GM18951 (cell line): ENCODE data around the gene AHNAK.
"Not testable (repeated sequence)": the region's sequence is repeated elsewhere in the genome, so short reads cannot be mapped to it uniquely, and the experiment has no call there.

Source experiments
- POLR2A ChIP-seq: IDR thresholded peaks from 4 replicates; pipeline ENCODE4 v1.6.1; 2011; ENCODE audit warnings: mild to moderate bottlenecking; ENCODE audit not compliant: insufficient read length, insufficient read depth; ENCODE audit errors: extremely low read depth
- in situ Hi-C: fragments of 300-500 bp; cut with MboI; formaldehyde crosslinking; loops from one replicate; pipeline ENCODE4 v1.12.0; 2022; ENCODE audit warnings: low sequenced_read_pairs, mixed read lengths, inconsistent platforms; ENCODE audit not compliant: unreplicated experiment

The AHNAK gene

GRCh38 chr11:62565100-62565802 lies 18.6 kb upstream of the AHNAK start:
- in situ Hi-C loops = no loop called here

DNA sequence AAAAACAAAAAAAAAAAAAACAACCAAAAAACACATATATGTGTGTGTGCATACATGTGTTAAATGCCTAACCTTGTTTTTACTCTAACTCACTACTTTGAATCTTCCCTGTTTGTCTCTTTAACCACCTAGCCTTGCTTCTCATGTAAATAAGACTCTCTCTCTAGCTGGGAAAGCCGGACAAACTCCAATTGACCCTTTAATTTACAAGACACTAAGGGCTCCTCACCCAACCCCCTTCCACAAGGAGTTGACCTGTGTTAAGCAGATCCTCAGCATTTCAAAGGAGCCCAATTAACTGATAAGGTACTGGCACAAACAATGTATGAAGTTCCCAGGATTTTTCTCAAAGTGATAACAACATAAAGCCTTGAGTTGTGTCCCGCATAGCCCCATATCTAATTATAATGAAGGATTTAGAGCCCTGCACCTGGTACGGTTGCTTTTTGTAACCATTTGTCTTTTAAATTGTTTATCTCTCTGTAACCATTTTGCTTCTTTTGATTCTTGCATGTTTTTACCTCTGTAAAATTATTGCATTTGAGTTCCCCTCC lies 15.1 kb upstream of the AHNAK start:
- in situ Hi-C loops = not testable (repeated sequence)

More at GRCh38 chr11:62565100-62565802, 18.6 kb upstream of the AHNAK start:
- TF ChIP-seq POLR2A = no peak

DNA sequence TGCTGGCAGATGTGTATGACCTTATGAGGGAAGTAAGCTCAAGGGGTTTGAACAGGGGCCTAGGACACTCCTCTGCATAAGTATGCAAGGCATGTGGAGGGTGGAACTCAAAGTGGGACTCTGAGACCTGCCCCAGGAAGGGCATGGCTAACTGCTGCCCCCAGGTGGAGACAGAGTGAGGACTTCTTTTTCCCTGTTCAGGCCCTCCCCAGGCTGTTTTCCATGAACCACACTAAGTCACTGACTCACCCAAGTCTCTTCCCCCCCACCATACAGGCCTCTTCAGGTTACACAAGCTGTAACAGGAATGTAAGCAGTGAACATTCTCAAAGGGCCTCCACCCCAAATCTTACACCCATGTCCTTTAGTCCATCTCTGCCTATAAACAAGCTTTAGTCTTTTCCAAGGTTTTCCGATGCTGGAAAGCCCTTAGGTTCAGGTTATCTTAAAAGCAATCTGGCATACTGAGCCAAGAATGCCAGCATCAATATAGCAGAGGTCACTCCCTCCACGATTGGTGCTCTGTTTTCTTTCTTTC lies 14.0 kb upstream of the AHNAK start:
- no peak for TF ChIP-seq POLR2A
- in situ Hi-C loops = no loop called here

GRCh38 chr11:62559626-62560025 lies 13.0 kb upstream of the AHNAK start:
- in situ Hi-C loops = not testable (repeated sequence)

DNA sequence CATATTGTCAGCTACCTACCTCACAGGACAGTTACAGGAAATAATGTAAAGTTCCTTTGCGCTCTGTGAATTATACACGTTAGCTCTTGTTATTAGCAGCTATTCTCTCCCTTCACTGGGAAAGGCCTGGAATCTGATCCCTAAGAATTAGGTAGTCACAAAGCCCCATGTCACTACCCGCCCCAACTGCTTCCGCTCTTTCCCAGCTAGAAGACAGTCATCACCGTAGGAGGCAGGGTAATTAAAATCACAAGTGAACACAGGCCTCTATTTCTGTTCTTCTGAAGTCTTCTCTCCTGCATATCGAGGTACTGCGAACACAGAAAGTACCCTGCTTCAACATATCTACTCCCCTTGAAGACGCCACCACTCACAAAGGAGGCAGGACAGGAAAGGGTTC lies 12.6 kb upstream of the AHNAK start:
- in situ Hi-C loops = no loop called here
- no peak for TF ChIP-seq POLR2A

GRCh38 chr11:62558669-62559068 lies 12.1 kb upstream of the AHNAK start:
- in situ Hi-C loops = no loop called here
- no peak for TF ChIP-seq POLR2A

- in situ Hi-C loops = no loop called here
- no peak for TF ChIP-seq POLR2A
Observed at GRCh38 chr11:62556875-62557631, 10.4 kb upstream of the AHNAK start.

- in situ Hi-C loops = no loop called here
- no peak for TF ChIP-seq POLR2A
Observed at GRCh38 chr11:62556108-62556874, 9.7 kb upstream of the AHNAK start.

DNA sequence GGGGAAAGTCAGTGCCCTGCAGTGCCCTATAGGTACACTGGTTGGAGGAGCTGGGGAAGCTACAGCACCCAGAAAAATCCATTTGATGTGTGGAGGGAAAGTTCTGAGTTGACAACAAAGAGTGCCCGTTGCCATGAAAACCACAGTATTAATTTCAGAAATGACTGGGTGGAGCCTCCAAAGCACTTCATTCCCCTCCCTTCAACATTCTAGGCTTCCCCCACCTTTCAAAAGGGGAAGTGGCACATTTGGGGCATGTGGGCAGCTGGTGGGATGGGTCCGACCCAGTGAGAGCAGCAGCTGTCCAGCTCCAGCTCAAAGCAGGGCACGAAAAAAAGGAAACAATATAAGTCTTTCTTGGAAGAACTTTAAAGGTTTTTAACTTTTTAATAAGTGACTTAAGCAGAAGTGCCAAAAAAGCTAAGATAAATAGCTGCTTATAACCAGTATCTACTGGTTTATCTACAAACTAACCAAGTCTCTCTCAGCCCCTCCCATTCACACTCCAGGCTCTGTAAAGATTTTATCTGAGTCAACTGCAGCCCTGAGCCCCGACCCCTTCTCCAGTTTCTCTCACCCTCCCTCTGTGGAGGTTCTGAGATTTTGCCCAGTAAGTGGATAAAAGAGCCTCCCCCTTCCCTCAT lies 9.0 kb upstream of the AHNAK start:
- no peak for TF ChIP-seq POLR2A
- in situ Hi-C loops = no loop called here

DNA sequence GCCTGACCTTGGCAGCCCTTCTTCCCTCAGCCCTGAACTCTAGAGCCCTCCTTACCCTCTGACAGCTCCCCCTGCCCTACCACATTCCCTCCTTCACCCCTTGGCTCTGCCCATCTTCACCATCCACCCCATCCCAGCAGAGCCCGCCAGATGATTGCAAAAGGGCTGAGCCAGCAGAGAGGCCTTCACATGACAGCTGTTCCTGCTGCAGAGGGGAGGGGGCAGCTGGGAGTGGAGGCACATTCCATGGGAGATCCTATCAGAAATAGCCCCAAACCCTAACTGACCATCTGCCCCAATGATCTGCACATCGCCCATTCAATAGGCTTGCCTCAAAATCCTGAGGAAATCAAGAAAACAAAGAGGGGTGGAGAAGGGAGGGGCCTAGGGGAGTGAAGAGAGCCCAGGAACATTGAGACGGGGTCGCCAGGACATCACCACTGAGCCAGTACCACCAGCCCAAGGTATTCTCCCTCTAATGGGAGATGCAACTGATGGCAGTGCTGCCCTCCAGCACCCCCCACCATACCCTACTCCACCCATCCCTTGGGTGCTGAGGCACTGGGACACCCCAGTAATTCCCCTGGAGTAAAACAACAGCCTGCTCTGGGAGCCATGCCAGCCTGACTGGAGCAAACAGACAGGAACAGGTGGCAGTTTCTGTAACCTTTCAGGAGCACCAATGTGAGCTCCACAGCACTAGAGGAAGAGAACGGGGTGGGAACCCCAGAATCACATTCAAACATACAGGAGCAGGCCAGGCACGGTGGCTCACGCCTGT lies 8.0 kb upstream of the AHNAK start:
- in situ Hi-C loops = no loop called here

DNA sequence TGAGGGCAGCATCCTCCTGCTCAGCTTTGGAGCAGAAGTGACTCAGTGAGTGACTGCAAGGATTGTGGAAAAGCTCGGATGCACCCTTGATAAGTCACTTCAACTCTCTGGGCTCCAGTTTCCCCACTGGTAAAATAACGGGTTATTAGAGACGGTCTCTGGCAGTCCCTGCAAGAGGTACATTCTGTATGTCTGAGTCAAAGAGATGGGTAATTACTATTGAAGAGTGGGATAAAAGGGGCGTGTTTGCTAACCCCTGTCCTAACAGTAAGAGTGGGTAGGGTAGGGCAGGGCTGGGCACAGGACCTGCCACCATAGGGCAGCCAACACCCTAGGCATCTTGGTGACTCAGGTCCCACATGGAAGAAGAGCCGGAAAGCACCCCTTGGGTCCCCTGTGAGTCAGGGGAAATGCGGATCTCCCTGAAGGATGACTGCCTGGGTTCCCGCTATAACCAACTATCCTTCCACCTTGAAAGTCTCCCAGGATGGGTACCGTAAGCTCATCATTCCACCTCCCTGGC lies 7.3 kb upstream of the AHNAK start:
- in situ Hi-C loops = no loop called here
- no peak for TF ChIP-seq POLR2A

More for the DNA sequence above, 8.0 kb upstream of the AHNAK start:
- TF ChIP-seq POLR2A = no peak
